ENCODE data around the gene CACNB2. TPM values are rescaled to one million over a fixed set of nuclear protein-coding genes. Genes with fewer than 3 reads are reported as not detected.

CACNB2 gene
- total and polyA plus RNA-seq, 10 of the 15 experiments (the other 5 are each of a cell fraction or from before 2014, with no cell fraction given), result 0.62 to 8.1 (median 1.2) TPM

- CTCF ChIA-PET, result interaction anchor here (1.1 kb wide), 1 partner anchor 8 kb away, joined by 3 read pairs; no protein-coding TSS in a partner anchor
- RAD21 ChIA-PET (ENCODE audit: unreplicated experiment), result no interaction called here
- TF ChIP-seq GATAD2B (conservative IDR thresholded peaks at IDR 0.05; ENCODE audit: low read depth) (no peak), BCL3 (IDR thresholded peaks at IDR 0.05; ENCODE audit: borderline replicate concordance, insufficient read depth, low read depth, low read length, poor library complexity, severe bottlenecking) (no peak), NKRF (conservative IDR thresholded peaks at IDR 0.05) (no peak), ETV6 (conservative IDR thresholded peaks at IDR 0.05 in 1 of 2, IDR thresholded peaks at IDR 0.05 in 1 of 2; ENCODE audit: borderline replicate concordance in 1 of 2, low read depth in 1 of 2) (no peak), LARP7 (IDR thresholded peaks at IDR 0.05) (no peak), RFX5 (IDR thresholded peaks at IDR 0.05; ENCODE audit: low read depth, low read length) (no peak), IRF3 (IDR thresholded peaks at IDR 0.05) (no peak), BRCA1 (IDR thresholded peaks at IDR 0.05; ENCODE audit: low read depth, low read length) (no peak), STAT1 (conservative IDR thresholded peaks at IDR 0.05) (no peak), ASH2L (IDR thresholded peaks at IDR 0.05; ENCODE audit: borderline replicate concordance, low read depth) (no peak), MLLT1 (IDR thresholded peaks at IDR 0.05) (no peak), SPI1 (IDR thresholded peaks at IDR 0.05; ENCODE audit: borderline replicate concordance, insufficient read depth, low read depth, low read length) (no peak), SUZ12 (IDR thresholded peaks at IDR 0.05; ENCODE audit: unreplicated experiment) (no peak), IRF5 (IDR thresholded peaks at IDR 0.05; ENCODE audit: borderline replicate concordance) (no peak), HSF1 (IDR thresholded peaks at IDR 0.05; ENCODE audit: low read depth, low read length) (no peak), ZNF24 (IDR thresholded peaks at IDR 0.05) (no peak)
Measured at GRCh38 chr10:18094793-18095192, 45.4 kb upstream of the CACNB2 start.

More at GRCh38 chr10:18094793-18095192, 45.4 kb upstream of the CACNB2 start:
- Histone ChIP-seq H3K4me3 (no peak overlapping the region), H2AFZ (ENCODE audit: control insufficient read depth, low read depth, low read length) (no peak overlapping the region), H3K27ac (ENCODE audit: control insufficient read depth, insufficient read depth) (no peak overlapping the region), H3K4me1 (ENCODE audit: control insufficient read depth, insufficient read depth, low read length) (no peaks in the 10 kb centered on the region), H3K9me3 (replicated peaks; ENCODE audit: control insufficient read depth, insufficient read depth, low read length) (no peaks in the 10 kb centered on the region), H3K36me3 (ENCODE audit: control insufficient read depth in 2 of 2, insufficient read depth in 2 of 2, low read length in 1 of 2) (no peaks in the 10 kb centered on the region), H3K9ac (ENCODE audit: control insufficient read depth, insufficient read depth, low read length) (no peak overlapping the region), H3K4me2 (ENCODE audit: control insufficient read depth, insufficient read depth) (no peak overlapping the region), H4K20me1 (ENCODE audit: control insufficient read depth, insufficient read depth) (no peaks in the 10 kb centered on the region), H3K79me2 (ENCODE audit: control insufficient read depth, insufficient read depth, low read length) (no peaks in the 10 kb centered on the region), H3K27me3 (replicated peaks in 1 of 2; ENCODE audit: control insufficient read depth in 2 of 2, insufficient read depth in 2 of 2, low read length in 1 of 2) (no peaks in the 10 kb centered on the region)
- SMC1A ChIA-PET (ENCODE audit: uncharacterized antibody, unreplicated experiment), result no interaction called here
- FAIRE-seq (no peak), ATAC-seq (no peak), DNase-seq (ENCODE audit: low read depth, low spot score) (no peak)
- in situ Hi-C loops (cut with MboI), result no loop called here
- BruUV-seq (replicated peaks), result no TSS peak
- 0% methylated on average over 2 of the region's 2 CpGs for WGBS (ENCODE audit: insufficient coverage, insufficient replicate concordance, low lambda C conversion rate, missing lambda C conversion rate)
- intact Hi-C loops (cut with micrococcal nuclease; ENCODE audit: unreplicated experiment), result no loop called here
- POLR2A ChIA-PET, result no interaction called here

Data from GM12878 (cell line).